HEK293T (cell line): Measurements from ENCODE around the gene VPS9D1.

Experiments used
- ARNT ChIP-seq: fragments of 450-650 bp; IDR thresholded peaks from 2 replicates; pipeline ENCODE4 v1.6.1; 2017; ENCODE audit warnings: mild to moderate bottlenecking
- BHLHE40 ChIP-seq: fragments of 450-650 bp; IDR thresholded peaks from 2 replicates; pipeline ENCODE4 v1.6.1; 2016; ENCODE audit warnings: mild to moderate bottlenecking, moderate library complexity, borderline replicate concordance
- CTBP1 ChIP-seq: fragments of 450-650 bp; IDR thresholded peaks from 2 replicates; pipeline ENCODE4 v1.6.1; 2016; ENCODE audit warnings: borderline replicate concordance
- ELF4 ChIP-seq: fragments of 450-650 bp; IDR thresholded peaks from 2 replicates; pipeline ENCODE4 v1.6.1; 2017; ENCODE audit warnings: antibody characterized with exemption
- FOXA1 ChIP-seq: fragments of 450-650 bp; IDR thresholded peaks from 2 replicates; pipeline ENCODE4 v1.6.1; 2016; ENCODE audit warnings: mild to moderate bottlenecking
- FOXM1 ChIP-seq: fragments of 450-650 bp; IDR thresholded peaks from 2 replicates; pipeline ENCODE4 v1.6.1; 2017; ENCODE audit warnings: mild to moderate bottlenecking, borderline replicate concordance
- L3MBTL2 ChIP-seq: fragments of 450-650 bp; conservative IDR thresholded peaks from 2 replicates; pipeline ENCODE4 v1.6.1; 2016; ENCODE audit warnings: mild to moderate bottlenecking
- LEF1 ChIP-seq: fragments of 450-650 bp; IDR thresholded peaks from 2 replicates; pipeline ENCODE4 v1.6.1; 2017; ENCODE audit warnings: mild to moderate bottlenecking, borderline replicate concordance
- NFRKB ChIP-seq: fragments of 450-650 bp; IDR thresholded peaks from 2 replicates; pipeline ENCODE4 v1.6.1; 2016; ENCODE audit warnings: mild to moderate bottlenecking, moderate library complexity
- SP1 ChIP-seq: fragments of 450-650 bp; IDR thresholded peaks from 2 replicates; pipeline ENCODE4 v1.6.1; 2017
- SUZ12 ChIP-seq: fragments of 450-650 bp; IDR thresholded peaks from 2 replicates; pipeline ENCODE4 v1.6.1; 2016; ENCODE audit warnings: mild to moderate bottlenecking
- TARDBP ChIP-seq: fragments of 450-650 bp; IDR thresholded peaks from 2 replicates; pipeline ENCODE4 v1.6.1; 2016
- ZNF384 ChIP-seq: fragments of 450-650 bp; IDR thresholded peaks from 2 replicates; pipeline ENCODE4 v1.6.1; 2016
- TF ChIP-seq, protein P1 (sequence below): fragments of 450-650 bp; IDR thresholded peaks from 2 replicates; pipeline ENCODE4 v1.6.1; 2016

- no peak for TF ChIP-seq L3MBTL2
- TF ChIP-seq SP1: no peak
- TF ChIP-seq ARNT: no peak
- no peak for TF ChIP-seq FOXM1
- TF ChIP-seq ZNF384: no peak
- TF ChIP-seq, protein P1, sequence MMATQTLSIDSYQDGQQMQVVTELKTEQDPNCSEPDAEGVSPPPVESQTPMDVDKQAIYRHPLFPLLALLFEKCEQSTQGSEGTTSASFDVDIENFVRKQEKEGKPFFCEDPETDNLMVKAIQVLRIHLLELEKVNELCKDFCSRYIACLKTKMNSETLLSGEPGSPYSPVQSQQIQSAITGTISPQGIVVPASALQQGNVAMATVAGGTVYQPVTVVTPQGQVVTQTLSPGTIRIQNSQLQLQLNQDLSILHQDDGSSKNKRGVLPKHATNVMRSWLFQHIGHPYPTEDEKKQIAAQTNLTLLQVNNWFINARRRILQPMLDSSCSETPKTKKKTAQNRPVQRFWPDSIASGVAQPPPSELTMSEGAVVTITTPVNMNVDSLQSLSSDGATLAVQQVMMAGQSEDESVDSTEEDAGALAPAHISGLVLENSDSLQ: no peak
- no peak for TF ChIP-seq CTBP1
- no peak for TF ChIP-seq FOXA1
- no peak for TF ChIP-seq ELF4
- no peak for TF ChIP-seq BHLHE40
- no peak for TF ChIP-seq SUZ12
- TF ChIP-seq LEF1: no peak
- no peak for TF ChIP-seq TARDBP
- no peak for TF ChIP-seq NFRKB
Observed at GRCh38 chr16:89729863-89730593, 9.3 kb upstream of the VPS9D1 start.
